Myocyte (in vitro differentiated cells): ENCODE measurements around the gene TMEM121B. TPM values are rescaled to one million over a fixed set of nuclear protein-coding genes. Genes with fewer than 3 reads are reported as not detected.

Experiments
- DNase-seq: peaks from one replicate; pipeline ENCODE4 v3.0.0-alpha.2; 2012; ENCODE audit warnings: low read depth
- total RNA-seq: library from RNA; depleted of rRNA; stranded (reverse); fragments of >200 nt; gene quantifications from 2 replicates; pipeline ENCODE4 v1.2.3, GENCODE V29; 2014

Gene TMEM121B
- total RNA-seq, 1 donor from 2014 or later = 2.8 TPM

DNA sequence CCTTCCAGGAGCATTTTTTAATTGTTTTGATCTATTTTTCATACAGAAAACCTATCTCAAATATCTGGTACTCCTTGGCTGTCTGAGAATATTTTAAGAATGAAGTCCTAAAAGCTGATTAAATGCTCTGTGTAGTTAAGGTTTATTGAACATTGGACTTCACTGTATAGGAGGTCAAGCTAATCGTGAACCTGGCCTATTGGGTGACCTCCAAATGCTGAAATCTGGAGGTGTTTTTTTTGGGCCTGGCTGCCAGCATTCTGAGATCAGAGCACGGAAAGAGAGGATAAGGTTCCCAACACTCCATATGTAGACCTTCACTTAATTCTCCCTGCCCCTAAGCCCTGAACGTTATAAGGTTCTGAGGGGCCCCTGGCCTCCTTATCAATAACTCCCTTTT is 28.1 kb downstream of the TMEM121B start:
- no peak for DNase-seq

DNA sequence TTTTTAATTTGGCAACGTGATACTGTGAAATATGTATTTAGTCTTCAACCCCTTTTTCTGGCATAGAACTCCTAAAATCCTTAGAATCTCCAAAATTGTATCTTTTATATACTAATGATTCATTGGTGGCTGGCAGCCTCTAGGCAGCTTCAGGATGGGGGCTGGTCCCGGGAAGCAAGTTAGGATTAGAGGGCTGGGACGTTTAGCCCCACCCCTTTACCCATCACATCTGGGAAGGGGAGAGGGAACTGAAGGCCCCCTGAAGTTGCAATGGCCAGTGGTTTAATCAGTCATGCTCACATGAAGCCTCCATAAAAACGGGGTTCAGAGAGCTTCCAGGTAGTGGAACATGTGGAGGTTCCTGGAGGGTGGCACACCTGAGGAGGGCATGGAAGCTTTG is 29.3 kb downstream of the TMEM121B start:
- DNase-seq = no peak

DNA sequence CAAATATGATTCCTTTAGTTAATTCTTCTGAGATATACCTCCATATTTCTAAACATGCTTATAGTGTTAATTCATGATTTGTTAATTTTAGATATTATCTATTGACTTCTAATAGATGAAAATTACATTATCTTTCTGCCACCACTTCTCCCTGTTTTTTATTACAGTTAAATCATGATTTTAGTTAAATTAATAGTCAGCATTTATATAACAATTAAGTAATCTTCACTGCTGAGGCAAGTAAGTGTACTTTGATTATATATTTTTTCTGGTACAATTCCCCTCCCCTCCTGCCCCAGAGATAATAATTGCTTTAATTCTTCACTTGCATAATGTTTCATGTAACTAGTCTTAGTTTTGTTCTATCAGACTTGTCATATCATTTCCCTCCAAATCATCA is 30.6 kb downstream of the TMEM121B start:
- no peak for DNase-seq

DNA sequence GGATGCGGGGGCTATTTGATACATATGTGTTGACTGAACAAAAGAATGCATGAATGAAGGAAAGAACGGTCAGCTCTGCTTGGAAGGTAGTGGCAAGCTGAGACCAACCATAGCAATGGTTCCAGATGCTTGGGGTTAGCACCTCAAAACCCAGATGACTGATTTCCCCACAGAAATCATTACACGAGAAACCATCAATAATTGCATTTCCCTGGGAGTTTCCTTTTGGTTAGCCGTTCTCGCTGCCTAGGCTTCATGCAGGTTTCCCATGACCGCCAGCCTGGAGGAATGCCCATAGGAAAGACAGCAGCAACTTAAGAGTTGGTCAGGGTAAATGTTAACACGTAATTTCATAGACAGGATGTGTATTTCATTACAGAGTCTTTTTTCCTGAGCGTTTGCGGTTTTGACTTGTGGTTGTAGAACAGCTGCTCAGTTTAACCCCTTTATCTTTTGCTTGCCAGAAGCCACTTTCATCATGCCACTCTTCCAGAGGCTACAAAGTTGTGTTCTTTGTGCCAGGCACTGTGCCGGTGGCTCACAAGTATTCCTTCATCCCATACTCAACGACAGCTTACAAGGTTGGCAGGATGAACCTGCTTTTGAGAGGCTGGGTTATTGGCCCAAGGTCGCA is 33.5 kb downstream of the TMEM121B start:
- DNase-seq = peak; percentile 92

DNA sequence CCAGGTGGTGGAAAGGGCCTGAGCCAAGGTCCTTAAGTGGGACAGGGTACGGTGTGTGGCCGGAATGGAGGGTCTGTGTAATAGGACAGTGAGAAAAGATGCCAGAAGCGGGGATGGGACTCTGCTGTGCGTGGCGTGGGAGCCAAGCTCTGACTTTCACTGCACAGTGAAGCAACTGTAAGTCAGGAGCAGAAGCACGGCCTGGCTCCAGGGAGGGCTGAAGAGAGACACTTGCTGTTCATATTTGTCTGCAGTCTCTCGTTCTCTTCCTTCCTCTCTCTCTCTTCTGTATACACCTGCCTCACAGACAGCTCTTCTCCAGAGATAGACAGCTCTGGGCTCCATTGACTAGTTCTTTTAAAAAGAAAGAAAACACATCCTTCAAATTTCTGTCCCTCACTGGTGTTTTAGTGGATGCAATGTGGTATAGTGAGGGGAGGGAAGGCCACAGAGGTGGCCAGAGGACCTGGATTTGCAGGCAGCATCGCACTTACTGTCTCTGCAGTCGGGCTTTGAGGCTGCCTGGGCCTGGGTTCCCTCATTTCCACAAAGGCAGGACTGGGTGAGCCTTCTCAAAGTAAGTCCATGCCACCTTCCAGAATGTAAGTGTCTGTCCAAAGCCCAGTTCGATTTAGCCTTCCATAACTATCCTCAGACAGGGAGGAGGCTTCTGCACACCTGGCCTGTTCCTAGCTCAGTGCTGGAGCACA is 34.2 kb downstream of the TMEM121B start:
- no peak for DNase-seq

DNA sequence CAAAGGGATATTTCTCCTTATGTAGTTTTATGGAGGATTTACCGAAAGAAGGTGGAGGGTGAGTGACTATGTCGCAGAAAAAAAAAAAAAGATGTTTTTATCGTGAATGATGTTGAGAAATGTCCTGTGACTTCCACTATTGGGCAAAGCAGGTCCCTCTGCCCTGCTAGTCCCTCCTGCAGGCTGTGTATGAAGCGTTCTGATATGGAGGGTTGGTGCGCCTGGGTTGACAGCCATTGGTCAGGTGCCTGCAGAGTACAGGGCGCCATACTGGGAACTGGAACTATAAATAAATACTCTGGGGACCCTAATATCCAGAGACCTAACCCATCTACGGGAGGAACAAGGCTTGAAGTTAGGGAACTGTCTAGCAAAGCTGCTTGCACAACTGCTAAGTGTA is 34.9 kb downstream of the TMEM121B start:
- DNase-seq = no peak

DNA sequence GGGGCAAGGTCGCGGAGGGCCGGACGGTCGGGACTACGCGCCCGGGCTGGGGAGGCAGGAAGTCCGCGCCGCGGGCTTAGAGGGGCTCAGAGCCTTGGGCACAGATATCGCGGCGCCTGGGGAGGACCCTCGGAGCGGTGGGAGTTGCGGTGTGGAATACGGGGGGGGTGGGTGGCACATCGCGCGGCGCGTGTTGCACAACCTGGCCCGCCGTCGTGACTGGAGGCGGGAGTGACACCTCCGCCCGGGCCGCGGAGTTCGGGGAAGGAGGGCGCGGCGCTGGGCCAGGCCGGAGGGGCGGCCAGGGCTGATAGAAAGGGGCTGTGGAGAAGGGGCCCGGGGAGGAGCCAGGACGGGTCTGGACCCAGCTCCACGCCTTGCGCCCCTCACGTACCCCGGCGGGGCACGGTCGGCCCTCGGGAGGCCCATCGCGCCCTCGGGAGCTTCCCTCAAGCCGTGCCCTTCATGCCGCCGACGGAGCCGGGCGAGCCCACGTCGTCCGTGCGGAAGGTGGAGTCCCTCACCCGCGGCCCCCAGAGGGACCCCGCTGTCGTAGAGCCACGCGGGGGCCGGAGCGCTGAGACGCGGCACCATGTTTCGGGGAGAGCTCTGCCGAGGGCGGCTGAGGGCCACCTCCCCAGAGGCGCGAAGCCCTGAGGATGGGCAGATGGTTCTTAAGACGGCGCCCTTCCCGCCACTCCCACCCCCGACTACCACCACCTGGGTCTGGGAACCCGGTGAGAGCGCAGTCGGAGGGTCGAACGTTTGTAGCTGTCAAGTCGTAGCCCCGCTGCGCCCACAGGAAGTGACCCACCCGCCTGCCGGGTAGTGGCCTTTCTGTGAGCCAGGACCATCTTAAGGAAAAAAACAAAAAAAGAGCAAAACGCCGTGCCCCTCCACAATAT is 35.6 kb downstream of the TMEM121B start:
- no peak for DNase-seq

DNA sequence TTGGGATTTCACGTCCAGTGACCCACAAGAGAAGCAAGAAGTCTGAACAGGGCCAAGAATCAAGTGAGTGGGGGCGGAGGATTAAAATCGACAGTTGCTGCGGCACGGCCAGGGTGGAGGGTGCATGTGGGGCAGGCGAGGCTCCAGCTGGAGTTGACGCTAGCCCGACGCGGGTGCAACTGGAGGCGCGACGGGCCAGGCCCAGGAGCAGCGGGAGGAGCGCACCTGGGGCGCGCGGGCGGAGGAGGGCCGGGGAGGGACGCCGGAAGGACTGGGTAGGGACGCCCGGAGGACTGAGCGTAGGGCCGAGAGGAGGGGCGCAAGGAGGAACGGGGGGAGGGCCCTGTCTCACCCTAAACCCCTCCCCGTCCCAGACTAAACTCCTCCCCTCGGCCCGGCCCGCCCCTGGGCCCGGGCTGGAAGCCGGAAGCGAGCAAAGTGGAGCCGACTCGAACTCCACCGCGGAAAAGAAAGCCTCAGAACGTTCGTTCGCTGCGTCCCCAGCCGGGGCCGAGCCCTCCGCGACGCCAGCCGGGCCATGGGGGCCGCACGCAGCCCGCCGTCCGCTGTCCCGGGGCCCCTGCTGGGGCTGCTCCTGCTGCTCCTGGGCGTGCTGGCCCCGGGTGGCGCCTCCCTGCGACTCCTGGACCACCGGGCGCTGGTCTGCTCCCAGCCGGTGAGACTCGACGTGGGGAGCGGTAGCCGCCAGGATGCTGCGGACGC is 36.4 kb downstream of the TMEM121B start, which contains the start of gene IL17RA:
Gene IL17RA, plus strand, starts transcription at position 447 of the 723 bp plus-strand sequence. Its CDS starts 92 bp downstream, at position 539.
- DNase-seq = peak; percentile 84

DNA sequence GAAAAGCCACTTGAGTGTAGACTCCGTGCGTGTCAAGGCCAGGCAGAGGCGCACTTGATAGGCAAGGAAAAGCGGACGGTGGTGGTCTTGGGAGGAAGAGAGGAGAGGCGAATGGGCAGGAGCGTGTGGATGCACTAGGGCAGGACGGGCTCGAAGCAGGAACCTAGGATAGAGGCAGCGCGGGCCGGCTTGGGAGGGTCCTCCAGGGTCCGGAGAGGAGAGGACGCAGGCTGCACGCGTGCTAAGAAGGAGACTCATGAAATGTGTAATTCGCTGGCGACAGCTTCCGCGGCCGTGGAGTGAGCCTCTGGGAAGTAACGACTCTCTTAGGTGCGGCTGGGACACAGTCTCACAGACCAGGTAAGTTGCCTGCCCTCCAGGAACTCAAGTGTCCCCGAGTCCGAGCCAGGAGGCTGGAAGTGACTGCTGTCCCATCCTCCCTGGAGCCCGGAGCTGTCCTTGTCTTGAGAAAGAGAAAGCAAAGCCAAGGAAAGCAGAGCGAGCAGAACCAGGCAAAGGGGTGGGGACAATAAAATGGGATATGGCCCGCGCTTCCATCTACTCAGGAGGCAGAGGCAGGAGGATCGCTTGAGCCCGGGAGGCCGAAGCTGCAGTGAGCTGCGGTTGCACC is 37.2 kb downstream of the TMEM121B start:
- DNase-seq = no peak

DNA sequence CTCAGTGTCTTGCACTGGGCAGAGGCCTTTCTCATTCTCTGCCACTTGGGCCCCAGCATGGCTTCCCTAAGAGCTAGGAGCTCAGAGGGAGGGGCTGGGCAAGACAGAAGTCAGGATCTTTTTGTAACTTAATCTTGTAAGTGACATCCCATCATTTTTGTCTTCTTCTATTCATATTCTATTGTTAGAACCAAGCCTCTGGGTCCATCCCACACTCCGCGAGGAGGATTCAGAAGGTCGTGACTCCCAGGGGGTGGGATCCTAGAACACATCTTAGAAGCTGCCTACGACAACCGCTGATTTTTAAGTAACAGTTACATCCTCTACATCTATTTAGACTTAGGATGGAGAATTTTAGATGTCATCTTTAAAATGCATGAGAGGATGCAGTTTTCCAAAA is 37.9 kb downstream of the TMEM121B start:
- no peak for DNase-seq

DNA sequence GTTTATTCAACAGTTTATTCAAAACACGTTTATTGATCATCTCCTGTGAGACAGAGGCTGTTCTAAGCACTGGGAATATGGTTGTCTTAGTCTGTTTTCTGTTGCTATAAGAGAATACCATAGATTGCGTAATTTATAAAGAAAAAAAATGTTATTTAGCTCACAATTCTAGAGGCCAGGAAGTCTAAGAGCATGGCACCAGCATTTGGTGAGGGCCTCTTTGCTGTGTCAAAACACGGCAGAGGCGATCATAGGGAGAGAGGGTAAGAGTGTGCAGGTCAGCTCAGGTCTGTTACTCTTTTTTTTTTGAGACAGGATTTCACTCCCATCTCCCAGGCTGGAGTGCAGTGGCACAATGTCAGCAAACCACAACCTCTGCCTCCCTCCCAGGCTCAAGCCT is 41.6 kb downstream of the TMEM121B start:
- no peak for DNase-seq

DNA sequence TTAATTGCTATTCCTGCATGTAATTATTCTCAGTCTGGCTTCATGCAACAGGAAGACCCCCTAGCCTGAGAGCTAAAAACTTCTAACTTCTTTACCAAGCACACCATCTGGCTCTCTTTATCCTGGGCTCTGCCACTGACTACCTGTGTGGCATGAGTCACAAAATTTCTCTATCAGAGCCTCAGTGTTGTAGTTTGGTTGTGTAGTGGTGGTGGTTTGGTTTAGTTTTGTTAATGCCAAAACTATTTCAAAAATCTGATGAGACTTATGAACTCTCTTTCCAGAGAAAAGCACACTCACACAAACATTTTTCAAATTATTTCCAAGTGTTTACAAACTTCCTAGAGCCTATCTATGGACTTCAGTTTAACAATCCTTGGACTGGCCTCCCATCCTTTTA is 43.9 kb downstream of the TMEM121B start:
- peak; percentile 29 for DNase-seq

DNA sequence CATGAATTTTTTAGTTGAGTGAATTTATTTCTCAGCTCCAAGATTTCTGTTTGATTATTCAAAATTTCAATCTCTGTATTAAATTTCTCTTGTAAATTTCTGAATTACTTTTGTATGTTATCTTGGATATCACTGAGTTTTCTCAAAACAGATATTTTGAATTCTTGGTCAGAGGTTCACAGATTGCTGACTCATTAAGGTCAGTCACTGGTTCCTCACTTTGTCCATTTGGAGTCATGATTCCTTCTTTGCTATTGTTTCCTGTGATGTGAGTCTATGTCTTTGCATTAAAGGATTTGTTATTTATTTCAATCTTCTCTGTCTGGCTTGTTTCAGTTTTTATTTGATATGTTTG is 46.5 kb downstream of the TMEM121B start:
- DNase-seq = no peak

DNA sequence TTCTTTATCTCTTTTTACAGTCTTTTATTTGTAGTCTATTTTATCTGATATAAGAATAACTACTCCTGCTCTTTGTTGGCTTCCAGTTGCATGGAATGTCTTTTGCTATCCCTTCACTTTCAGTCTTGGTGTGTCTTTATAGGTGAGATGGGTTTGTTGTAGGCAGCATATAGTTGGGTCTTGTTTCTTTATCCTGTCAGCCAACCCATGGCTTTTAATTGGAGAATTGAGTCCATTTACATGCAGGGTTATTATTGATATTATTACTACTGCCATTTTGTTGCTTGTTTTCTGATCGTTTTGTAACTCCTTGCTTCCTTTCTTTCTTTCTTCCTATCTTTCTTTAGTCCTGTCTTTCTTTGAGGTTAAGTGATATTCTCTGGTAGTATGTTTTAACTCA is 48.3 kb downstream of the TMEM121B start:
- no peak for DNase-seq

Other genes with a start within 250 kb of the TMEM121B start
- not detected in 2 replicates for gene GAB4, start 113.1 kb downstream of the TMEM121B start, total RNA-seq
- gene IL17RA, start 36.4 kb downstream of the TMEM121B start, total RNA-seq = 4.9 and 5.9 TPM in 2 replicates
- gene HDHD5, start 37.9 kb upstream of the TMEM121B start, total RNA-seq = 60.1 and 72.0 TPM in 2 replicates
- 0.99 and 1.2 TPM in 2 replicates for gene ADA2, start 98.1 kb upstream of the TMEM121B start, total RNA-seq
- 5.3 and 11.3 TPM in 2 replicates for gene CECR2, start 248.1 kb upstream of the TMEM121B start, total RNA-seq